ENCODE measurements around the gene SUN5. TPM values are rescaled to one million over a fixed set of nuclear protein-coding genes. Genes with fewer than 3 reads are reported as not detected.

Gene SUN5
- total RNA-seq, 1 experiment from 2014 or later = not detected

DNA sequence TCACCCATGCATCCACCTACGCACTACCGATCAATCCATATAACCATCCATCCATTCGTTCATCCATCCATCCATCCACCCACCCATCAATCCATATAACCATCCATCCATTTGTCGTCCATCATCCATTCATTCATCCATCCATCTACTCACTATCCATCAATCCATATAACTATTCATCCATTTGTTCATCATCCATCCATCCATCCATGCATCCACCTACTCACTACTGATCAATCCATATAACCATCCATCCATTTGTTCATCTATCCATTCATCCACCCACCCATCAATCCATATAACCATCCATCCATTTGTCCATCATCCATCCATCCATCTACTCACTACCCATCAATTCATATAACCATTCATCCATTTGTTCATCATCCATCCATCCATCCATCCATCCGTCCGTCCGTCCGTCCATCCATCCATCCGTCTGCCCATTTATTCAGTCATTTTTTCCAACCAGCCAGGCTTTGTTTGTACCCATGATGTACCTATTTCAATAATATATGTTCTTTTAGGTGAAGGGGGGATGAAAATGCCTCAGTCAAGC lies 21.2 kb upstream of the SUN5 start:
- CTCF ChIA-PET = no interaction called here
- no peaks in the 10 kb centered on the region for H3K36me3 ChIP-seq (ENCODE audit: low read depth)
- BruUV-seq (replicated peaks) = no TSS peak

DNA sequence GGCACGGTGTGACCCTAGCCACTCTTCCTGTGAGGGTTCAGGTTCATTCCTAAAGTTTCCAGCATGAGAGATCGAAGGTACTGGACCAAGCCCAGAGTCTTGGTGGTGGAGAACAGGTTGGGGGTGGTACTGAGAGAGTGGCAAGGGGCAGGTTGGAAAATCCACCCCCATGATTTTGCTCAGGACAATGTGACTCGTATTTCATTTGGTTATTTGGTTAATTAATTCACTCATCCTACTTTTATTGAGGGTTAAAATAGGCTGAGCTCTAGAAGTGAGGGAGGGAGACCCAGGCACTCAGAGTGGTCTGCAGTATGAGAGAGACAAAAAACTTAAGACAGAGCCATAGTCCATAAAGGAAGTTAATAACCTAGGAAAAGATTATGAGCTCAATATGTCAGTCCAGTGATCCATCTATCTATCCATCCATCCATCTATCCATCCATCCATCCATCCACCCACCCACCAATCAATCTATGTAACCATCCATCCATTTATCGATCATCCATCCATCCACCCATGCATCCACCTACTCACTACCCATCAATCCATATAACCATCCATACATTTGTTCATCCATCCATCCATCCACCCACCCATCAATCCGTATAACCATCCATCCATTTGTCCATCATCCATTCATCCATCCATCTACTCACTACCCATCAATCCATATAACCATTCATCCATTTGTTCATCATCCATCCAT lies 20.5 kb upstream of the SUN5 start:
- Histone ChIP-seq H3K4me3 (no peak overlapping the region), H2AFZ (no peak overlapping the region), H3K4me1 (replicated peaks; ENCODE audit: insufficient read depth) (no peaks in the 10 kb centered on the region), H3K36me3 (ENCODE audit: low read depth) (no peaks in the 10 kb centered on the region), H3F3A (ENCODE audit: insufficient read depth, low read depth) (no peaks in the 10 kb centered on the region), H3K9me3 (ENCODE audit: insufficient read depth, low read depth) (no peaks in the 10 kb centered on the region), H3K4me2 (no peak overlapping the region), H3K9me2 (ENCODE audit: insufficient read depth) (no peaks in the 10 kb centered on the region), H4K20me1 (ENCODE audit: insufficient read depth) (no peaks in the 10 kb centered on the region), H3K27me3 (ENCODE audit: insufficient read depth, low read depth) (peaks cover 56% of the 10 kb centered on the region), H3K27ac (no peak overlapping the region), H3K79me2 (ENCODE audit: low read depth) (no peaks in the 10 kb centered on the region)
- ChIA-PET POLR2A (ENCODE audit: unreplicated experiment) (no interaction called here), CTCF (no interaction called here)
- TF ChIP-seq, protein P1, sequence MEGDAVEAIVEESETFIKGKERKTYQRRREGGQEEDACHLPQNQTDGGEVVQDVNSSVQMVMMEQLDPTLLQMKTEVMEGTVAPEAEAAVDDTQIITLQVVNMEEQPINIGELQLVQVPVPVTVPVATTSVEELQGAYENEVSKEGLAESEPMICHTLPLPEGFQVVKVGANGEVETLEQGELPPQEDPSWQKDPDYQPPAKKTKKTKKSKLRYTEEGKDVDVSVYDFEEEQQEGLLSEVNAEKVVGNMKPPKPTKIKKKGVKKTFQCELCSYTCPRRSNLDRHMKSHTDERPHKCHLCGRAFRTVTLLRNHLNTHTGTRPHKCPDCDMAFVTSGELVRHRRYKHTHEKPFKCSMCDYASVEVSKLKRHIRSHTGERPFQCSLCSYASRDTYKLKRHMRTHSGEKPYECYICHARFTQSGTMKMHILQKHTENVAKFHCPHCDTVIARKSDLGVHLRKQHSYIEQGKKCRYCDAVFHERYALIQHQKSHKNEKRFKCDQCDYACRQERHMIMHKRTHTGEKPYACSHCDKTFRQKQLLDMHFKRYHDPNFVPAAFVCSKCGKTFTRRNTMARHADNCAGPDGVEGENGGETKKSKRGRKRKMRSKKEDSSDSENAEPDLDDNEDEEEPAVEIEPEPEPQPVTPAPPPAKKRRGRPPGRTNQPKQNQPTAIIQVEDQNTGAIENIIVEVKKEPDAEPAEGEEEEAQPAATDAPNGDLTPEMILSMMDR (conservative IDR thresholded peaks at IDR 0.05) = no peak
- TF ChIP-seq EZH2 (IDR thresholded peaks at IDR 0.05; ENCODE audit: low read depth) = no peak
- DNase-seq = no peak
- intact Hi-C loops (cut with micrococcal nuclease; ENCODE audit: unreplicated experiment) = no loop called here
- BruUV-seq (replicated peaks) = no TSS peak

More for the DNA sequence above, 21.2 kb upstream of the SUN5 start:
- Histone ChIP-seq H3K27ac (no peak overlapping the region), H2AFZ (no peak overlapping the region), H3K4me2 (no peak overlapping the region), H3K9me2 (ENCODE audit: insufficient read depth) (no peaks in the 10 kb centered on the region), H3K9me3 (ENCODE audit: insufficient read depth, low read depth) (no peaks in the 10 kb centered on the region), H3K27me3 (ENCODE audit: insufficient read depth, low read depth) (peaks cover 58% of the 10 kb centered on the region), H3K4me3 (no peak overlapping the region), H3K4me1 (replicated peaks; ENCODE audit: insufficient read depth) (no peaks in the 10 kb centered on the region), H3K79me2 (ENCODE audit: low read depth) (no peaks in the 10 kb centered on the region), H4K20me1 (ENCODE audit: insufficient read depth) (no peaks in the 10 kb centered on the region), H3F3A (ENCODE audit: insufficient read depth, low read depth) (no peaks in the 10 kb centered on the region)
- DNase-seq = no peak
- TF ChIP-seq, protein P1 (conservative IDR thresholded peaks at IDR 0.05) = no peak
- no peak for TF ChIP-seq EZH2 (IDR thresholded peaks at IDR 0.05; ENCODE audit: low read depth)
- intact Hi-C loops (cut with micrococcal nuclease; ENCODE audit: unreplicated experiment) = no loop called here
- POLR2A ChIA-PET (ENCODE audit: unreplicated experiment) = no interaction called here

DNA sequence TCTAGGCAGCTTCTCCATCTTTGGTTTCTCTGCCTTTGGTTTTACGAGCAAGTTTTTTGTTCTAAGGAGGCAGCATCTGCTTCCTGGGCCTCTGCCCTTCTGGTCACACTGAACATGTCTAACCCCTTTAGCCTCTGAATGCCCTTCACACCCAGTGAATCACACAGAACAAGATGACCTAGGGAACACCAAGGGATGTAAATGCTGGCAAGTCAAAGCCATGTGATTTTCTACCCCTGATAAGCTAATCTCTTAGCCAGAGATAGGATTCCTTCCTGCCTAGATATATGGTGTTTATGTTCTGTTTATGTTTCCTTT lies 20.0 kb upstream of the SUN5 start:
- ChIA-PET CTCF (no interaction called here), POLR2A (ENCODE audit: unreplicated experiment) (no interaction called here)
- Histone ChIP-seq H3K4me1 (replicated peaks; ENCODE audit: insufficient read depth) (no peaks in the 10 kb centered on the region), H3K79me2 (ENCODE audit: low read depth) (no peaks in the 10 kb centered on the region), H3K36me3 (ENCODE audit: low read depth) (no peaks in the 10 kb centered on the region), H2AFZ (no peak overlapping the region), H3F3A (ENCODE audit: insufficient read depth, low read depth) (no peaks in the 10 kb centered on the region), H3K9me2 (ENCODE audit: insufficient read depth) (no peaks in the 10 kb centered on the region), H3K4me2 (no peak overlapping the region), H3K9me3 (ENCODE audit: insufficient read depth, low read depth) (no peaks in the 10 kb centered on the region), H3K27me3 (ENCODE audit: insufficient read depth, low read depth) (peaks cover 56% of the 10 kb centered on the region), H3K27ac (no peak overlapping the region), H3K4me3 (no peak overlapping the region), H4K20me1 (ENCODE audit: insufficient read depth) (no peaks in the 10 kb centered on the region)
- BruUV-seq (replicated peaks) = no TSS peak
- intact Hi-C loops (cut with micrococcal nuclease; ENCODE audit: unreplicated experiment) = no loop called here
- TF ChIP-seq, protein P1 (conservative IDR thresholded peaks at IDR 0.05) = no peak
- no peak for TF ChIP-seq EZH2 (IDR thresholded peaks at IDR 0.05; ENCODE audit: low read depth)
- DNase-seq = no peak

Data from PC-9 (cell line).